GM12878 (cell line): ENCODE measurements around the gene BATF.

ENCODE experiments used
- CTCF ChIP-seq, 3 experiments: IDR thresholded peaks in 2 of 3; conservative IDR thresholded peaks in 1 of 3; 2 replicates each; pipeline ENCODE4 v1.5.1; 2011; ENCODE audit warnings: low read depth in 3 of 3, low read length in 3 of 3, mild to moderate bottlenecking in 3 of 3, control low read depth in 2 of 3, moderate library complexity in 2 of 3, inconsistent platforms in 1 of 3, mixed read lengths in 1 of 3; ENCODE audit not compliant: control insufficient read depth in 2 of 3, insufficient read depth in 1 of 3; ENCODE audit errors: extremely low read depth in 1 of 3
- EP300 ChIP-seq, 2 experiments: fragments of 150-350 bp in 1 of 2; IDR thresholded peaks; 2 replicates each; pipeline ENCODE4 v1.6.1; 2011 to 2012; ENCODE audit warnings: low read depth in 2 of 2, low read length in 2 of 2, borderline replicate concordance in 1 of 2, improper control_type of control experiment in 1 of 2, inconsistent platforms in 1 of 2; ENCODE audit not compliant: control insufficient read depth in 1 of 2
- EZH2 ChIP-seq: IDR thresholded peaks from 2 replicates; pipeline ENCODE4 v1.6.1; 2012; ENCODE audit warnings: low read depth, mild to moderate bottlenecking, control low read depth, inconsistent platforms, low read length, borderline replicate concordance; ENCODE audit not compliant: control insufficient read depth
- MAX ChIP-seq: IDR thresholded peaks from 2 replicates; pipeline ENCODE4 v1.6.1; 2012; ENCODE audit warnings: low read depth, low read length, improper control_type of control experiment
- NFYB ChIP-seq: IDR thresholded peaks from 2 replicates; pipeline ENCODE4 v1.6.1; 2011; ENCODE audit warnings: low read depth, mild to moderate bottlenecking, low read length, improper control_type of control experiment, moderate library complexity; ENCODE audit not compliant: insufficient read depth
- NR2C2 ChIP-seq: IDR thresholded peaks from 2 replicates; pipeline ENCODE4 v1.6.1; 2011; ENCODE audit warnings: borderline replicate concordance, low read depth; ENCODE audit not compliant: control insufficient read depth, insufficient read length
- POLR2A ChIP-seq: IDR thresholded peaks from 2 replicates; pipeline ENCODE4 v1.6.1; 2011; ENCODE audit warnings: low read depth, mild to moderate bottlenecking, low read length
- POLR2AphosphoS5 ChIP-seq: IDR thresholded peaks from 2 replicates; pipeline ENCODE4 v1.6.1; 2011; ENCODE audit warnings: mild to moderate bottlenecking, low read length, inconsistent platforms
- RCOR1 ChIP-seq: conservative IDR thresholded peaks from 2 replicates; pipeline ENCODE4 v1.6.1; 2012; ENCODE audit warnings: low read depth, low read length, improper control_type of control experiment
- TCF12 ChIP-seq: IDR thresholded peaks from 2 replicates; pipeline ENCODE4 v1.6.1; 2011; ENCODE audit warnings: low read depth, mild to moderate bottlenecking, low read length
- YY1 ChIP-seq: IDR thresholded peaks from 2 replicates; pipeline ENCODE4 v1.6.1; 2011; ENCODE audit warnings: low read depth, mild to moderate bottlenecking, low read length
- ZZZ3 ChIP-seq: IDR thresholded peaks from 2 replicates; pipeline ENCODE4 v1.6.1; 2011; ENCODE audit warnings: low read depth; ENCODE audit not compliant: control insufficient read depth, insufficient read length

DNA sequence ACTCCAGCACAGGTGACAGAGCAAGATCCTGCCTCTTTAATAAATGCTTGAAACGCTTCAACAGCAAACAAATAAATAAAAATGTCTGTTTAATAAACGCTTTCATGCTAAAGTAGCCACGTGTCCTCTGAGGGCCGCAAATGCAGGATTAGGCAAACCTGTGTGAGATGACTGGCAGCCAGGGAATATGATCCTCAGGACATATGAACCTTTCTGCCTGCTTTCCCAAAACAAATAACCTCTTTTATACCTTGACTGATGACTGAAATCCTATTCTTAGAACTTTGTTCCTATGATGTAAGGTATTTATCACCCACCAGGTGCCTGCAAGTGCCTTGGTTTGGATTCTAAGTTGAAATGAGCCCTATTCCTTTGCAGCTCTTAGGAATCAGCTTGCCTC, 41.7 kb downstream of the BATF start:
- no peak for TF ChIP-seq POLR2AphosphoS5
- no peak for TF ChIP-seq CTCF (IDR thresholded peaks at IDR 0.05 in 2 of 3, conservative IDR thresholded peaks at IDR 0.05 in 1 of 3; ENCODE audit: control insufficient read depth in 2 of 3, extremely low read depth in 1 of 3, insufficient read depth in 1 of 3, low read depth in 3 of 3, low read length in 3 of 3)
- no peak for TF ChIP-seq POLR2A
- no peak for TF ChIP-seq MAX
- no peak for TF ChIP-seq TCF12
- no peak for TF ChIP-seq NR2C2
- TF ChIP-seq YY1: no peak
- TF ChIP-seq EP300 (IDR thresholded peaks at IDR 0.05; ENCODE audit: borderline replicate concordance in 1 of 2, control insufficient read depth in 1 of 2, low read depth in 2 of 2, low read length in 2 of 2): no peak
- no peak for TF ChIP-seq ZZZ3
- TF ChIP-seq NFYB: no peak
- TF ChIP-seq EZH2: no peak
- no peak for TF ChIP-seq RCOR1
